Endothelial cell of umbilical vein (primary cell): Measurements from ENCODE around the gene RFLNA. TPM values are rescaled to one million over a fixed set of nuclear protein-coding genes. Genes with fewer than 3 reads are reported as not detected.

ENCODE experiments used
- BruUV-seq: library from RNA; stranded (reverse); fragments of 400-500 nt; replicated peaks from 2 replicates; lab custom pipeline; 2021; lab: Mats Ljungman, UMichigan
- CTCF ChIA-PET: fragments of 300-600, 350-600 bp; sonication (Branson Sonifier 250); formaldehyde crosslinking; loops from one replicate; lab custom pipeline; 2021; ENCODE audit warnings: antibody characterized with exemption, inconsistent platforms; lab: Charles Lee
- POLR2A ChIA-PET: fragments of 300-600, 350-600 bp; sonication (Branson Sonifier 250); formaldehyde crosslinking; loops from one replicate; lab custom pipeline; 2021; ENCODE audit warnings: antibody characterized with exemption, inconsistent platforms; lab: Charles Lee
- DNase-seq: peaks from one replicate; pipeline ENCODE4 v3.0.0-alpha.2; 2011; ENCODE audit warnings: low read depth, low spot score
- FAIRE-seq: peaks from 2 replicates; lab custom pipeline; 2011; peaks lifted over from hg19 to GRCh38; lab: Jason Lieb, UNC
- H2AFZ ChIP-seq: 2 replicates; pipeline ENCODE4 v1.6.0; 2012; ENCODE audit warnings: low read depth, low read length, control low read depth, inconsistent platforms
- H3K27ac ChIP-seq: 2 replicates; pipeline ENCODE4 v1.5.1; 2011; ENCODE audit warnings: low read depth, mild to moderate bottlenecking, control low read depth, low read length, moderate library complexity; ENCODE audit not compliant: insufficient read depth
- H3K27me3 ChIP-seq, 2 experiments: 2 replicates each; pipeline versions ENCODE4 v1.6.0 to v1.6.1; 2011; ENCODE audit warnings: low read length in 2 of 2, mixed read lengths in 1 of 2; ENCODE audit not compliant: control insufficient read depth in 2 of 2, insufficient read depth in 2 of 2
- H3K36me3 ChIP-seq, 2 experiments: 2 replicates in 1 of 2; 3 replicates in 1 of 2; pipeline ENCODE4 v1.5.1; 2011; ENCODE audit warnings: low read length in 2 of 2, mild to moderate bottlenecking in 1 of 2, moderate library complexity in 1 of 2; ENCODE audit not compliant: control insufficient read depth in 2 of 2, insufficient read depth in 2 of 2; ENCODE audit errors: extremely low read depth in 1 of 2
- H3K4me1 ChIP-seq: 3 replicates; pipeline ENCODE4 v1.5.1; 2011; ENCODE audit warnings: mild to moderate bottlenecking, low read length; ENCODE audit not compliant: control insufficient read depth, insufficient read depth; ENCODE audit errors: extremely low read depth
- H3K4me2 ChIP-seq: 2 replicates; pipeline ENCODE4 v1.6.1; 2011; ENCODE audit warnings: low read length, control low read depth, mixed read lengths; ENCODE audit not compliant: insufficient read depth
- H3K4me3 ChIP-seq, 3 experiments: fragments of 200-600 bp in 1 of 3; sonication (generic), shearing (Covaris generic) in 1 of 3; replicated peaks in 1 of 3; 2 replicates each; pipeline ENCODE4 v1.5.1; 2011 to 2016; ENCODE audit warnings: control low read depth in 3 of 3, low read length in 3 of 3, mild to moderate bottlenecking in 2 of 3, inconsistent platforms in 1 of 3, low read depth in 1 of 3, moderate library complexity in 1 of 3; ENCODE audit not compliant: insufficient read depth in 1 of 3
- H3K79me2 ChIP-seq: 2 replicates; pipeline ENCODE4 v1.6.0; 2012; ENCODE audit warnings: low read length, inconsistent platforms; ENCODE audit not compliant: control insufficient read depth, insufficient read depth
- H3K9ac ChIP-seq: replicated peaks from 2 replicates; pipeline ENCODE3; 2011; ENCODE audit warnings: low read length, control low read depth; ENCODE audit not compliant: insufficient read depth; ENCODE audit errors: extremely low read depth
- H3K9me1 ChIP-seq: replicated peaks from 3 replicates; pipeline ENCODE4 v1.6.0; 2011; ENCODE audit warnings: mild to moderate bottlenecking, low read length; ENCODE audit not compliant: control insufficient read depth, insufficient read depth; ENCODE audit errors: extremely low read depth
- H3K9me3 ChIP-seq: replicated peaks from 2 replicates; pipeline ENCODE4 v1.5.1; 2012; ENCODE audit warnings: low read length, inconsistent platforms; ENCODE audit not compliant: control insufficient read depth, insufficient read depth
- H4K20me1 ChIP-seq: replicated peaks from 2 replicates; pipeline ENCODE3; 2011; ENCODE audit warnings: mild to moderate bottlenecking, low read length; ENCODE audit not compliant: control insufficient read depth, insufficient read depth; ENCODE audit errors: extremely low read depth
- CTCF ChIP-seq, 2 donors: IDR thresholded peaks; 1 replicate in 1 of 2; 2 replicates in 1 of 2; pipeline ENCODE4 v1.5.1; 2011; ENCODE audit warnings: low read length in 2 of 2, mild to moderate bottlenecking in 2 of 2, moderate library complexity in 2 of 2, control low read depth in 1 of 2, inconsistent platforms in 1 of 2, low read depth in 1 of 2; ENCODE audit not compliant: insufficient read depth in 1 of 2; ENCODE audit errors: extremely low read depth in 1 of 2
- FOS ChIP-seq: IDR thresholded peaks from 2 replicates; pipeline ENCODE4 v1.6.1; 2011; ENCODE audit warnings: mild to moderate bottlenecking, low read length, moderate library complexity, borderline replicate concordance; ENCODE audit not compliant: insufficient read depth
- GATA2 ChIP-seq: IDR thresholded peaks from 2 replicates; pipeline ENCODE4 v1.7.0; 2011; ENCODE audit warnings: low read depth, mild to moderate bottlenecking, moderate library complexity, mixed read lengths, low read length; ENCODE audit not compliant: insufficient read length, insufficient read depth
- JUN ChIP-seq: IDR thresholded peaks from 2 replicates; pipeline ENCODE4 v1.6.1; 2011; ENCODE audit warnings: borderline replicate concordance, low read depth; ENCODE audit not compliant: insufficient read length, insufficient read depth
- MAX ChIP-seq: IDR thresholded peaks from 2 replicates; pipeline ENCODE4 v1.6.1; 2011; ENCODE audit not compliant: insufficient read depth, insufficient read length
- MYC ChIP-seq: IDR thresholded peaks from one replicate; pipeline ENCODE4 v1.6.1; 2011; ENCODE audit warnings: mild to moderate bottlenecking, low read depth, low read length
- POLR2A ChIP-seq: IDR thresholded peaks from 2 replicates; pipeline ENCODE4 v1.6.1; 2012; ENCODE audit warnings: low read depth, mild to moderate bottlenecking, control low read depth, low read length
- POLR2AphosphoS5 ChIP-seq: IDR thresholded peaks from 2 replicates; pipeline ENCODE4 v1.6.1; 2012; ENCODE audit warnings: low read depth, mild to moderate bottlenecking, control low read depth, low read length, moderate library complexity; ENCODE audit not compliant: insufficient read depth
- dilution Hi-C: fragments of 300-500 bp; cut with MboI; formaldehyde crosslinking; loops from one replicate; pipeline ENCODE4 v1.15.0; 2019; ENCODE audit warnings: low sequenced_read_pairs; ENCODE audit not compliant: extremely low pct_ligation_motif_present
- intact Hi-C: fragments of 100-400 bp; cut with micrococcal nuclease; formaldehyde crosslinking; loops from one replicate; pipeline ENCODE4 v1.10.0; 2022
- polyA plus RNA-seq, 4 experiments: library from polyadenylated mRNA; depleted of rRNA in 3 of 4; stranded (reverse) in 3 of 4; unstranded in 1 of 4; fragments of >200 nt; gene quantifications; 2 replicates each; pipeline versions ENCODE4 v1.2.1 to v1.2.3, GENCODE V29; 2011 to 2012; ENCODE audit warnings: missing spikeins in 1 of 4
- total RNA-seq: library from RNA; stranded (reverse); gene quantifications from 2 replicates; pipeline ENCODE4 v1.2.3, GENCODE V29; 2021

The RFLNA gene
- total and polyA plus RNA-seq, 2 donors (not counting 3 experiments of a cell fraction or from before 2014, with no cell fraction given), result 19.7 to 24.5 TPM

- TF ChIP-seq CTCF (IDR thresholded peaks at IDR 0.05; ENCODE audit: extremely low read depth in 1 of 2, insufficient read depth in 1 of 2, low read depth in 1 of 2, low read length in 2 of 2) (no peak), MAX (no peak), MYC (no peak), JUN (no peak), POLR2AphosphoS5 (no peak), FOS (no peak), POLR2A (no peak), GATA2 (no peak)
- no peak overlapping the region for H2AFZ ChIP-seq
- no peak overlapping the region for H3K4me3 ChIP-seq
- ChIA-PET POLR2A (no interaction called here), CTCF (interaction anchor here (0.8 to 1.0 kb wide), 2 partner anchors 235 to 253 kb away, joined by 4 read pairs; no protein-coding TSS in a partner anchor)
- no peaks in the 10 kb centered on the region for H3K27me3 ChIP-seq
- H3K36me3 ChIP-seq, result no peaks in the 10 kb centered on the region
- DNase-seq, result no peak
- H4K20me1 ChIP-seq, result no peaks in the 10 kb centered on the region
- intact Hi-C loops, result no loop called here
- no peaks in the 10 kb centered on the region for H3K9me3 ChIP-seq
- no peaks in the 10 kb centered on the region for H3K9me1 ChIP-seq
- dilution Hi-C loops, result no loop called here
- no peaks in the 10 kb centered on the region for H3K4me1 ChIP-seq
- no TSS peak for BruUV-seq
- H3K27ac ChIP-seq, result no peak overlapping the region
- no peak for FAIRE-seq
- H3K9ac ChIP-seq, result no peak overlapping the region
- peaks cover 82% of the 10 kb centered on the region for H3K79me2 ChIP-seq
- no peak overlapping the region for H3K4me2 ChIP-seq
Measured at GRCh38 chr12:124306686-124307555, 12.0 kb downstream of the RFLNA start.
